CD8-positive, alpha-beta memory T cell (primary cell): ENCODE data around the gene KRT83. TPM values are rescaled to one million over a fixed set of nuclear protein-coding genes. Genes with fewer than 3 reads are reported as not detected.
"Not testable (repeated sequence)": the region's sequence is repeated elsewhere in the genome, so short reads cannot be mapped to it uniquely, and the experiment has no call there.

Experiments
- CTCF ChIA-PET: fragments of 350-600 bp; sonication (Branson Sonifier 250); formaldehyde crosslinking; loops from one replicate; lab custom pipeline; 2021; ENCODE audit warnings: antibody characterized with exemption; lab: Charles Lee
- POLR2A ChIA-PET: fragments of 350-600 bp; sonication (Branson Sonifier 250); formaldehyde crosslinking; loops from one replicate; lab custom pipeline; 2021; ENCODE audit warnings: antibody characterized with exemption; lab: Charles Lee
- DNase-seq, 5 donors: peaks; one replicate each; pipeline versions ENCODE4 v3.0.0 to v3.0.0-alpha.2; 2020 to 2022; ENCODE audit warnings: mixed read lengths in 1 of 5
- H3K27ac ChIP-seq: one replicate; pipeline ENCODE4 v1.7.0; 2013; ENCODE audit warnings: low read depth, mild to moderate bottlenecking, low read length, moderate library complexity
- H3K27me3 ChIP-seq: 2 replicates; pipeline ENCODE4 v1.7.0; 2013; ENCODE audit warnings: low read length, mild to moderate bottlenecking; ENCODE audit not compliant: insufficient read depth, poor library complexity, severe bottlenecking
- H3K36me3 ChIP-seq: 2 replicates; pipeline ENCODE4 v1.7.0; 2013; ENCODE audit warnings: mild to moderate bottlenecking, low read length, moderate library complexity; ENCODE audit not compliant: insufficient read depth
- H3K4me1 ChIP-seq: 2 replicates; pipeline ENCODE4 v1.7.0; 2013; ENCODE audit warnings: mild to moderate bottlenecking, low read length, moderate library complexity; ENCODE audit not compliant: insufficient read depth
- H3K4me3 ChIP-seq: 2 replicates; pipeline ENCODE4 v1.7.0; 2013; ENCODE audit warnings: mild to moderate bottlenecking, low read length
- H3K9me3 ChIP-seq: 2 replicates; pipeline ENCODE4 v1.7.0; 2013; ENCODE audit warnings: mild to moderate bottlenecking, low read length
- H3K27ac Mint-ChIP-seq, 8 donors: one replicate each; pipeline ENCODE4 v1.8.0; 2020 to 2021; ENCODE audit warnings: mixed read lengths in 8 of 8, mild to moderate bottlenecking in 6 of 8, inconsistent platforms in 3 of 8, moderate library complexity in 3 of 8
- H3K27me3 Mint-ChIP-seq, 2 donors: one replicate each; pipeline ENCODE4 v1.8.0; 2020 to 2021; ENCODE audit warnings: mixed read lengths in 2 of 2, mild to moderate bottlenecking in 1 of 2, moderate library complexity in 1 of 2
- H3K36me3 Mint-ChIP-seq, 3 donors: one replicate each; pipeline ENCODE4 v1.8.0; 2020 to 2021; ENCODE audit warnings: mixed read lengths in 3 of 3, inconsistent platforms in 1 of 3, mild to moderate bottlenecking in 1 of 3
- H3K4me1 Mint-ChIP-seq, 3 donors: one replicate each; pipeline ENCODE4 v1.8.0; 2020 to 2021; ENCODE audit warnings: mixed read lengths in 3 of 3, inconsistent platforms in 1 of 3, mild to moderate bottlenecking in 1 of 3
- H3K4me3 Mint-ChIP-seq, 7 donors: one replicate each; pipeline ENCODE4 v1.8.0; 2020 to 2021; ENCODE audit warnings: mixed read lengths in 7 of 7, mild to moderate bottlenecking in 6 of 7, moderate library complexity in 4 of 7, inconsistent platforms in 2 of 7
- H3K9me3 Mint-ChIP-seq, 5 donors: one replicate each; pipeline ENCODE4 v1.8.0; 2020 to 2022; ENCODE audit warnings: mixed read lengths in 5 of 5, mild to moderate bottlenecking in 3 of 5, moderate library complexity in 2 of 5, inconsistent platforms in 1 of 5
- polyA plus RNA-seq: library from polyadenylated mRNA; unstranded; fragments of 300-500 nt; fragmentation: Illumina TruSeq; gene quantifications from one replicate; pipeline ENCODE4 v1.2.3, GENCODE V29; 2021
- total RNA-seq, 2 experiments: library from RNA; stranded (reverse); gene quantifications; one replicate each; pipeline ENCODE4 v1.2.3, GENCODE V29; 2021

Gene KRT83
- total and polyA plus RNA-seq, 3 experiments from 2014 or later = not detected

DNA sequence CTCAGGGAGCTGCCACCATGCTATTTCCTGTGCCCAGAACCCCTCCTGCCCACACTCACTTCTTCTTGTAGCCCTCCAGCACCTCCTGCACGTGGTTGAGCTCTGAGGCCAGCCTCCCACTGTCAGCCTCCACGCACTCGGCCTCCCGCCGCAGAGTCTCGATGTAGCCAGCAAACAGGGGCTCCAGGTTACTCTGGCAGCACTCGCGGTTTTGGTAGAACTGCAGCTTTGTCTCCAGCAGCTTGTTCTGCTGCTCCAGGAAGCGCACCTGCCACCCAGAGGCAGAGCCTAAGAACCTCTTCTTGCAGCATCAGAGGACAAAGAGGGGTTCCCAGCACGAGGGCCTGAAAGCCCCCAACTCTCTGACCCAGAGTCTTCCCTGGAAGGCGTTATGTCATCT is 2.1 kb downstream of the KRT83 start:
- no peak overlapping the region for H3K27ac ChIP-seq
- H3K27ac Mint-ChIP-seq = no peak overlapping the region
- H3K9me3 Mint-ChIP-seq = no peaks in the 10 kb centered on the region
- peaks cover 0 to 3% (median 0%) of the 10 kb centered on the region in 3 donors for H3K4me1 Mint-ChIP-seq
- no peak overlapping the region for H3K4me3 Mint-ChIP-seq
- no peak overlapping the region for H3K4me3 ChIP-seq
- POLR2A ChIA-PET = no interaction called here
- H3K4me1 ChIP-seq = no peaks in the 10 kb centered on the region
- no peak for DNase-seq
- peaks cover 29 to 54% of the 10 kb centered on the region in 2 donors for H3K27me3 Mint-ChIP-seq
- H3K36me3 Mint-ChIP-seq = no peaks in the 10 kb centered on the region
- CTCF ChIA-PET = interaction anchor here (2.0 kb wide), 1 partner anchor 9 kb away, joined by 11 read pairs; no protein-coding TSS in a partner anchor
- H3K9me3 ChIP-seq = no peaks in the 10 kb centered on the region
- H3K27me3 ChIP-seq = peaks cover 4% of the 10 kb centered on the region
- H3K36me3 ChIP-seq = no peaks in the 10 kb centered on the region

DNA sequence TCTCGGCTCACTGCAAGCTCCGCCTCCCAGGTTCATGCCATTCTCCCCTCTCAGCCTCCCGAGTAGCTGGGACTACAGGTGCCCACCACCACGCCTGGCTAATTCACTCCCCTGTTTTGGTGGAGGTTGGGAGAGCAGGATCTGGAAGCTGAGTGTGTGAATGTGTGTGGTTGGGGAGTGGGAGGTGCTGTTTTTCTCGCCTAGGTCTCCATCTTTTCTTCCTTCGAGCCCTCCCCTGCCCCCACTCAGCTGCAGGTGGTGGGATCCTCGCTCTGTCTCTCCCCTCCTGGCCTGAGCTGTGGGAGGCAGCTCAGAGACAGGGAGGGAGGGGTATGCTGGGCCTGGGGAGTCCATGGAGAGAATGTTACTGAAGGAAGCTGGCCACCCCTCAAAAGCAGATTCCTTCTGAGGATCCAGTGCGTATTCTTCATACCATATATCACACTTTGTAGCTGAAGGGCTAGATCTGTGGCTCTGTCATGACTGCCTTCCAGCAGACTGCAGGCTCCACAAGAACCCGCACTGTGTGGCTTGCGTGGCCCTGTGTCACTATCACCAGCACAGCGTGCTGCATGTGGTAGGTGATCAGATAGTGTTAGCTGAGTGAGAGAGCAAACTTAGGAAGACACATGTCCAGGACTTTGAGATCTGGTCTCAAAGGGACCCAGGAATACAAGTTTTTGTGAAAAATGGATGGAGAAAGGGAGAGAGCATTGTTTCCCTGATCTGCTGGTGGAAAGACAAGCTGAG is 2.8 kb downstream of the KRT83 start:
- Histone ChIP-seq H3K27me3 (peaks cover 4% of the 10 kb centered on the region), H3K36me3 (no peaks in the 10 kb centered on the region), H3K27ac (no peak overlapping the region), H3K4me1 (no peaks in the 10 kb centered on the region), H3K9me3 (no peaks in the 10 kb centered on the region), H3K4me3 (no peak overlapping the region)
- no peaks in the 10 kb centered on the region for H3K9me3 Mint-ChIP-seq
- H3K4me3 Mint-ChIP-seq = no peak overlapping the region
- no peak for DNase-seq
- H3K27me3 Mint-ChIP-seq = peaks cover 25 to 59% of the 10 kb centered on the region in 2 donors
- POLR2A ChIA-PET = no interaction called here
- H3K4me1 Mint-ChIP-seq = peaks cover 0 to 3% (median 0%) of the 10 kb centered on the region in 3 donors
- peak overlapping the region in 1 of 8 donors; percentile 84 for H3K27ac Mint-ChIP-seq
- no peaks in the 10 kb centered on the region for H3K36me3 Mint-ChIP-seq
- CTCF ChIA-PET = interaction anchor here (2.0 kb wide), 1 partner anchor 9 kb away, joined by 11 read pairs; no protein-coding TSS in a partner anchor

DNA sequence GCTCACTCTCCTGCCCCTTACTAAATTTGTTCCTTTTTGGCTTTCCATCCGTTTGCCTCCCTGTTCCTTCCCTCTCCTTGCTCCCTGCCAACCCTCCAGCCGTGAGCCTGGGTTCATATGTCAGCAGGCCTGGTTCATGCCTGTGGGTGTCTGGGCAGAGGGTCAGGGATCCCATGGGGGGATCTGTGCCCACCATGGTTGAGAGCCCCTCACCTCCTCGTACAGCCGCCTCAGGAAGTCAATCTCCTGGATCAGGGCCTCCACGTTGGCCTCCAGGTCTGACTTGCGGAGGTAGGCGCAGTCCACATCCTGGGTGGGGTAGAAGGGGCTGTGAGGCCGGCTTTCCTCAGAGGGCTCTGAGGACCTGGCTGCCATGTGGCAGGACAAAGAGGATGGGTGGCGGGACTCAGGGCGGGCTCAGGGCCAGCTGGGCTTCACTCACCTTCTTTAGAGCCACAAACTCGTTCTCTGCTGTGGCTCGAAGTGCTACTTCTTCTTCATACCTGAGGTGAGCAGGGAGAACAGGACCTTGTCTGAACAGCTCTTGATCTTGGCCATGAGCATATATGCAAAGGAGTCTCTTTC is 3.6 kb downstream of the KRT83 start:
- no peaks in the 10 kb centered on the region for H3K4me1 ChIP-seq
- Mint-ChIP-seq H3K36me3 (no peaks in the 10 kb centered on the region), H3K4me1 (peaks cover 0 to 3% (median 0%) of the 10 kb centered on the region in 3 donors), H3K4me3 (no peak overlapping the region), H3K27ac (no peak overlapping the region), H3K27me3 (peaks cover 22 to 55% of the 10 kb centered on the region in 2 donors), H3K9me3 (no peaks in the 10 kb centered on the region)
- POLR2A ChIA-PET = no interaction called here
- H3K27ac ChIP-seq = no peak overlapping the region
- CTCF ChIA-PET = interaction anchor here (2.0 kb wide), 1 partner anchor 10 kb away, joined by 11 read pairs; no protein-coding TSS in a partner anchor
- H3K36me3 ChIP-seq = no peaks in the 10 kb centered on the region
- peaks cover 4% of the 10 kb centered on the region for H3K27me3 ChIP-seq
- no peak for DNase-seq
- no peaks in the 10 kb centered on the region for H3K9me3 ChIP-seq
- no peak overlapping the region for H3K4me3 ChIP-seq

DNA sequence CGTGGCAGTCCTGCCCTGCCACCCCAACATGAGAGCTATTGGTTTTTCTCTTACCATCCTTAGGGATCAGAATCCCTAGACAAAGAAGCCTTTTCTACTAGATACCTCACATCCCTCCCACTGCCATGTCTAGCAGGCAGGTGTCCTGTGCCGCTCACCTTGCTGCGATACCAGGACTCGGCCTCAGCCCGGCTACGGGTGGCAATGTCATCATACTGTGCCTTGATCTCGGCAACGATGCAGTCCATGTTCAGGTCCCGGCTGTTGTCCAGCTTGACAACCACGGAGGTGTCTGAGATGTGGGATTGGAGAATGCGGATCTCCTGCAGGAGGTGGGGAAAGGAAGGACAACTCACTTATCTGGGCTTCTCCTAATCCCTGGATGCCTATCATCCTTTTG is 4.5 kb downstream of the KRT83 start:
- Histone ChIP-seq H3K36me3 (no peaks in the 10 kb centered on the region), H3K27me3 (peaks cover 4% of the 10 kb centered on the region), H3K9me3 (no peaks in the 10 kb centered on the region), H3K4me1 (no peaks in the 10 kb centered on the region), H3K27ac (no peak overlapping the region), H3K4me3 (no peak overlapping the region)
- Mint-ChIP-seq H3K4me1 (peaks cover 0 to 3% (median 0%) of the 10 kb centered on the region in 3 donors), H3K9me3 (no peaks in the 10 kb centered on the region), H3K36me3 (no peaks in the 10 kb centered on the region), H3K4me3 (no peak overlapping the region), H3K27ac (no peak overlapping the region), H3K27me3 (peaks cover 19 to 55% of the 10 kb centered on the region in 2 donors)
- ChIA-PET POLR2A (no interaction called here), CTCF (interaction anchor here (3.1 kb wide), 1 partner anchor 10 kb away, joined by 15 read pairs; no protein-coding TSS in a partner anchor)
- no peak for DNase-seq

DNA sequence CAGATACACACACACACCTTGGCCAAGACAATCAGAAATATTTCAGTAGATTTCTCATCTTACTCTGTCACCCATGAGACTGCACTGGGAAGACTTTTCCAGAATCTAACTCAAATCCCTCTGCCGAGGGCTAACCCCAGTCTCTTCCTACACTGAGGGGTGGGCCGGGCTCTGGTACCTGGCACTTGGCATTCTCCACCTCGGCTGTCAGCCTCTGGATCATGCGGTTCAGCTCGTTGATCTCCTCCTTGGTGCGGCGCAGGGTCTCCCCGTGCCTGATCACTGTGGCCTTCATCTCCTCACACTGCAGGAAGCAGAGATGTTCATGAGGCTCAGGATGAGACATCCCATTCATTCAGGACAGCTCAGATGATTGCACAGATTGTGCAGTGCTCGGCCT is 4.9 kb downstream of the KRT83 start:
- ChIA-PET CTCF (interaction anchor here (3.1 kb wide), 1 partner anchor 11 kb away, joined by 15 read pairs; no protein-coding TSS in a partner anchor), POLR2A (no interaction called here)
- Histone ChIP-seq H3K27me3 (peaks cover 4% of the 10 kb centered on the region), H3K9me3 (no peaks in the 10 kb centered on the region), H3K4me1 (no peaks in the 10 kb centered on the region), H3K4me3 (no peak overlapping the region), H3K27ac (no peak overlapping the region), H3K36me3 (no peaks in the 10 kb centered on the region)
- Mint-ChIP-seq H3K4me1 (peaks cover 0 to 3% (median 0%) of the 10 kb centered on the region in 3 donors), H3K27me3 (peaks cover 16 to 58% of the 10 kb centered on the region in 2 donors), H3K4me3 (no peak overlapping the region), H3K36me3 (no peaks in the 10 kb centered on the region), H3K27ac (no peak overlapping the region), H3K9me3 (peaks cover 0 to 1% (median 0%) of the 10 kb centered on the region in 5 donors)
- DNase-seq = no peak

DNA sequence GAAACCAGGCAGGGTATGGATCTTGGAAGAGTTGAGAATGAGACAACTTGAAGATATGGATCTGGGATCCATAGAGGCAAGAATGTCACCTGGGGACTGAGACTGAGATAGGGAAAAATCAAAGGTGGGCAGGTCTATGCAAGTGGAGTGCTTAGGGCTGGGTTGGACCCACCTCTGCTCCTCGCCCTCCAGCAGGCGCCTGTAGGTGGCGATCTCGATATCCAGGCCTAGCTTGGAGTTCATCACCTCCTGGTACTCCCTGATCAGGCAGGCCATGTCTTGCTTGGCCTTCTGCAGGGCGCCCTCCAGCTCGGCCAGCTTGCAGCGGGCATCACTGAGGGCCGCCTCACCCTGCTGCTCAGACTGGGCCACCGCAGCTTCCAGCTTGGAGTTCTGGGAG is 5.5 kb downstream of the KRT83 start:
- CTCF ChIA-PET = interaction anchor here (3.1 kb wide), 1 partner anchor 11 kb away, joined by 15 read pairs; no protein-coding TSS in a partner anchor
- H3K4me3 Mint-ChIP-seq, DNase-seq, POLR2A ChIA-PET, H3K4me3 ChIP-seq, H3K27ac ChIP-seq, H3K4me1 ChIP-seq, H3K4me1 Mint-ChIP-seq, H3K9me3 ChIP-seq, H3K27me3 ChIP-seq, H3K36me3 ChIP-seq, H3K36me3 Mint-ChIP-seq, H3K9me3 Mint-ChIP-seq: not testable (repeated sequence)
- Mint-ChIP-seq H3K27me3 (peaks cover 14 to 62% of the 10 kb centered on the region in 2 donors), H3K27ac (peak overlapping the region in 1 of 8 donors; percentile 10)

DNA sequence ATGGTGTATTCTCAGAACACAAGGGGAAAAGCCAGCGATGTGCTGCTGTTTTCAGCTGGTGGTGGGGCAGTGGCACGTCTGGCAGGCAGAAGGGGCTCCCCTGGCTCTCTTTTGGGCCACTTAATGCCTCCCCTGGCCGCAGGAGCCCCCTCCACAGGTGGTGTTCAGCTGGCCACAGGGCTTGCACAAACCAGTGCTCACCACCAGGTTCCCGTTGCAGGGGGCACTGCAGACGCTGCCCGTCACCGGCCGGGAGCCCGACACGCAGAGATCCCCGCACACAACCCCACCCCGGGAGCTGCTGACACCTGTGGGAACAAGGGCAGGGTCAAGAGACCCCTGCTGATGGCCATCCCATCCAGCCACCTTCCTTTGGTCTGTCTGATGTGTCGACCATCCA is 6.7 kb downstream of the KRT83 start:
- ChIA-PET POLR2A (no interaction called here), CTCF (interaction anchor here (3.1 kb wide), 1 partner anchor 13 kb away, joined by 15 read pairs; no protein-coding TSS in a partner anchor)
- Histone ChIP-seq H3K4me3 (no peak overlapping the region), H3K9me3 (no peaks in the 10 kb centered on the region), H3K36me3 (no peaks in the 10 kb centered on the region), H3K4me1 (no peaks in the 10 kb centered on the region), H3K27ac (no peak overlapping the region), H3K27me3 (peaks cover 4% of the 10 kb centered on the region)
- DNase-seq = no peak
- peaks cover 0 to 3% (median 0%) of the 10 kb centered on the region in 3 donors for H3K4me1 Mint-ChIP-seq
- H3K36me3 Mint-ChIP-seq = no peaks in the 10 kb centered on the region
- peaks cover 0 to 1% (median 0%) of the 10 kb centered on the region in 5 donors for H3K9me3 Mint-ChIP-seq
- H3K4me3 Mint-ChIP-seq = no peak overlapping the region
- peaks cover 16 to 62% of the 10 kb centered on the region in 2 donors for H3K27me3 Mint-ChIP-seq
- no peak overlapping the region for H3K27ac Mint-ChIP-seq

DNA sequence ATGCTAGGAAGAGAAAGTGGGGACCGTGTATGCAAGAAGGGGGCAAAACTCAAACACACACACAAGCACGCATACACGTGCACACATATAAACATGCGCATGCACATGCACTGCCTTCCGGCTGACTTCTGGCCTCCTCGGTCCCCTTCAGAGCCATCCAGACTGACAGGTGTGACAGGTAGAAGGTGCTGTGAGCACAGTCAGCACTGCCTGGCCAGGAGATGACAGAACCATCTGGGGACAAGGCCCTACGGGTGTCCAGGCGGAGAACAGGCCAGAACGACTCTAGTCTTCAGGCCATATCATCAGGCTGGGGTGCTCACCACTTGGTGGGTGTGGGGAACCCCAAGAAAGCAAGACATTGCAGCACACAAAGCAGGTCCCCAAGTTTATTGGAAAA is 7.3 kb downstream of the KRT83 start:
- H3K4me1 Mint-ChIP-seq = peaks cover under 1 to 4% (median 3%) of the 10 kb centered on the region in 3 donors
- no peak overlapping the region for H3K4me3 Mint-ChIP-seq
- DNase-seq = no peak
- CTCF ChIA-PET = interaction anchor here (3.1 kb wide), 1 partner anchor 13 kb away, joined by 15 read pairs; no protein-coding TSS in a partner anchor
- H3K36me3 Mint-ChIP-seq = no peaks in the 10 kb centered on the region
- peaks cover 0 to 1% (median 0%) of the 10 kb centered on the region in 5 donors for H3K9me3 Mint-ChIP-seq
- peaks cover 13 to 62% of the 10 kb centered on the region in 2 donors for H3K27me3 Mint-ChIP-seq
- H3K27ac ChIP-seq = no peak overlapping the region
- H3K4me3 ChIP-seq = no peak overlapping the region
- H3K36me3 ChIP-seq = no peaks in the 10 kb centered on the region
- no peaks in the 10 kb centered on the region for H3K9me3 ChIP-seq
- peaks cover 7% of the 10 kb centered on the region for H3K27me3 ChIP-seq
- no peaks in the 10 kb centered on the region for H3K4me1 ChIP-seq
- POLR2A ChIA-PET = no interaction called here
- H3K27ac Mint-ChIP-seq = peak overlapping the region in 1 of 8 donors; percentile 5
